Esophagus muscularis mucosa (tissue), 3 donors: Measurements from ENCODE around the gene SERPINB13.

ENCODE experiments used
- POLR2A ChIP-seq: fragments of 450-650 bp; IDR thresholded peaks from one replicate; pipeline ENCODE4 v1.6.1; 2017; ENCODE audit warnings: antibody characterized with exemption, moderate library complexity, mild to moderate bottlenecking, low read depth
- TF ChIP-seq, protein P1 (sequence below), 3 experiments: fragments of 200-600 bp in 2 of 3; fragments of 450-650 bp in 1 of 3; sonication (generic) in 2 of 3; IDR thresholded peaks; one replicate each; pipeline ENCODE4 v1.5.1; 2017 to 2019; ENCODE audit warnings: antibody characterized with exemption in 3 of 3, mild to moderate bottlenecking in 2 of 3, moderate library complexity in 1 of 3

DNA sequence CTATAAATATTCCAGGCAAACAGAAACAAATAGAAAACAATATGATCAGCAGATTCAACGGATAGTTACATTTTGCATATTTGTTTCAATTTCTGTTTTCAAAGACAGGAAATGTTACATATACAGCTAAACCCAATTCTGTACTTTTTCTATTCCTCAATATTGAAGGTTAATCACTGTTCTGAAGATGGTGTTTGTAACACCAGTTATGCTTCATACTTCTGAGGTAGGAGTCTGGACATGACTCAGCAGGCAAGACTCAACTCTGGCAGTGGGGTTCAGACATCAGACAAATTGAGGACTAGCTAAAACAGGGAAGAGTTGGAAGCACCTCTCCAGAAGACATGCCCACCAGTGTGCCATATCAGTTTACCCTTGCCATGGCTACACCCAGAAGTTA, 16.6 kb downstream of the SERPINB13 start:
- TF ChIP-seq, protein P1, sequence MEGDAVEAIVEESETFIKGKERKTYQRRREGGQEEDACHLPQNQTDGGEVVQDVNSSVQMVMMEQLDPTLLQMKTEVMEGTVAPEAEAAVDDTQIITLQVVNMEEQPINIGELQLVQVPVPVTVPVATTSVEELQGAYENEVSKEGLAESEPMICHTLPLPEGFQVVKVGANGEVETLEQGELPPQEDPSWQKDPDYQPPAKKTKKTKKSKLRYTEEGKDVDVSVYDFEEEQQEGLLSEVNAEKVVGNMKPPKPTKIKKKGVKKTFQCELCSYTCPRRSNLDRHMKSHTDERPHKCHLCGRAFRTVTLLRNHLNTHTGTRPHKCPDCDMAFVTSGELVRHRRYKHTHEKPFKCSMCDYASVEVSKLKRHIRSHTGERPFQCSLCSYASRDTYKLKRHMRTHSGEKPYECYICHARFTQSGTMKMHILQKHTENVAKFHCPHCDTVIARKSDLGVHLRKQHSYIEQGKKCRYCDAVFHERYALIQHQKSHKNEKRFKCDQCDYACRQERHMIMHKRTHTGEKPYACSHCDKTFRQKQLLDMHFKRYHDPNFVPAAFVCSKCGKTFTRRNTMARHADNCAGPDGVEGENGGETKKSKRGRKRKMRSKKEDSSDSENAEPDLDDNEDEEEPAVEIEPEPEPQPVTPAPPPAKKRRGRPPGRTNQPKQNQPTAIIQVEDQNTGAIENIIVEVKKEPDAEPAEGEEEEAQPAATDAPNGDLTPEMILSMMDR (IDR thresholded peaks at IDR 0.05), result no peak
- no peak for TF ChIP-seq POLR2A
